Measurements from ENCODE around the gene PALM2AKAP2.

PALM2AKAP2 gene

GRCh38 chr9:109734814-109735213, 45.2 kb upstream of the PALM2AKAP2 start:
- H3K4me3 ChIP-seq (replicated peaks; ENCODE audit: insufficient read depth, low read length), result no peak overlapping the region
- peaks cover 7% of the 10 kb centered on the region for H3K27me3 ChIP-seq (ENCODE audit: insufficient read depth, poor library complexity, severe bottlenecking)
- no peak for TF ChIP-seq GABPA (IDR thresholded peaks at IDR 0.05; ENCODE audit: low read depth)
- TF ChIP-seq, protein P1, sequence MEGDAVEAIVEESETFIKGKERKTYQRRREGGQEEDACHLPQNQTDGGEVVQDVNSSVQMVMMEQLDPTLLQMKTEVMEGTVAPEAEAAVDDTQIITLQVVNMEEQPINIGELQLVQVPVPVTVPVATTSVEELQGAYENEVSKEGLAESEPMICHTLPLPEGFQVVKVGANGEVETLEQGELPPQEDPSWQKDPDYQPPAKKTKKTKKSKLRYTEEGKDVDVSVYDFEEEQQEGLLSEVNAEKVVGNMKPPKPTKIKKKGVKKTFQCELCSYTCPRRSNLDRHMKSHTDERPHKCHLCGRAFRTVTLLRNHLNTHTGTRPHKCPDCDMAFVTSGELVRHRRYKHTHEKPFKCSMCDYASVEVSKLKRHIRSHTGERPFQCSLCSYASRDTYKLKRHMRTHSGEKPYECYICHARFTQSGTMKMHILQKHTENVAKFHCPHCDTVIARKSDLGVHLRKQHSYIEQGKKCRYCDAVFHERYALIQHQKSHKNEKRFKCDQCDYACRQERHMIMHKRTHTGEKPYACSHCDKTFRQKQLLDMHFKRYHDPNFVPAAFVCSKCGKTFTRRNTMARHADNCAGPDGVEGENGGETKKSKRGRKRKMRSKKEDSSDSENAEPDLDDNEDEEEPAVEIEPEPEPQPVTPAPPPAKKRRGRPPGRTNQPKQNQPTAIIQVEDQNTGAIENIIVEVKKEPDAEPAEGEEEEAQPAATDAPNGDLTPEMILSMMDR (IDR thresholded peaks at IDR 0.05; ENCODE audit: insufficient read depth, low read length), result no peak
- no peak for TF ChIP-seq POLR2AphosphoS5 (IDR thresholded peaks at IDR 0.05; ENCODE audit: low read depth)
- TF ChIP-seq SPI1 (IDR thresholded peaks at IDR 0.05; ENCODE audit: borderline replicate concordance, low read depth), result no peak
- TF ChIP-seq, protein P2, sequence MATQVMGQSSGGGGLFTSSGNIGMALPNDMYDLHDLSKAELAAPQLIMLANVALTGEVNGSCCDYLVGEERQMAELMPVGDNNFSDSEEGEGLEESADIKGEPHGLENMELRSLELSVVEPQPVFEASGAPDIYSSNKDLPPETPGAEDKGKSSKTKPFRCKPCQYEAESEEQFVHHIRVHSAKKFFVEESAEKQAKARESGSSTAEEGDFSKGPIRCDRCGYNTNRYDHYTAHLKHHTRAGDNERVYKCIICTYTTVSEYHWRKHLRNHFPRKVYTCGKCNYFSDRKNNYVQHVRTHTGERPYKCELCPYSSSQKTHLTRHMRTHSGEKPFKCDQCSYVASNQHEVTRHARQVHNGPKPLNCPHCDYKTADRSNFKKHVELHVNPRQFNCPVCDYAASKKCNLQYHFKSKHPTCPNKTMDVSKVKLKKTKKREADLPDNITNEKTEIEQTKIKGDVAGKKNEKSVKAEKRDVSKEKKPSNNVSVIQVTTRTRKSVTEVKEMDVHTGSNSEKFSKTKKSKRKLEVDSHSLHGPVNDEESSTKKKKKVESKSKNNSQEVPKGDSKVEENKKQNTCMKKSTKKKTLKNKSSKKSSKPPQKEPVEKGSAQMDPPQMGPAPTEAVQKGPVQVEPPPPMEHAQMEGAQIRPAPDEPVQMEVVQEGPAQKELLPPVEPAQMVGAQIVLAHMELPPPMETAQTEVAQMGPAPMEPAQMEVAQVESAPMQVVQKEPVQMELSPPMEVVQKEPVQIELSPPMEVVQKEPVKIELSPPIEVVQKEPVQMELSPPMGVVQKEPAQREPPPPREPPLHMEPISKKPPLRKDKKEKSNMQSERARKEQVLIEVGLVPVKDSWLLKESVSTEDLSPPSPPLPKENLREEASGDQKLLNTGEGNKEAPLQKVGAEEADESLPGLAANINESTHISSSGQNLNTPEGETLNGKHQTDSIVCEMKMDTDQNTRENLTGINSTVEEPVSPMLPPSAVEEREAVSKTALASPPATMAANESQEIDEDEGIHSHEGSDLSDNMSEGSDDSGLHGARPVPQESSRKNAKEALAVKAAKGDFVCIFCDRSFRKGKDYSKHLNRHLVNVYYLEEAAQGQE (IDR thresholded peaks at IDR 0.05; ENCODE audit: insufficient replicate concordance, low read depth), result no peak
- DNase-seq (ENCODE audit: low read depth in 1 of 2, low spot score in 1 of 2), result no peak
- H3K27ac ChIP-seq (replicated peaks), result no peak overlapping the region

- TF ChIP-seq POLR2AphosphoS5 (IDR thresholded peaks at IDR 0.05; ENCODE audit: low read depth) (no peak), GABPA (IDR thresholded peaks at IDR 0.05; ENCODE audit: low read depth) (no peak), SPI1 (IDR thresholded peaks at IDR 0.05; ENCODE audit: borderline replicate concordance, low read depth) (no peak)
- TF ChIP-seq, protein P1 (IDR thresholded peaks at IDR 0.05; ENCODE audit: insufficient read depth, low read length), result no peak
- TF ChIP-seq, protein P2 (IDR thresholded peaks at IDR 0.05; ENCODE audit: insufficient replicate concordance, low read depth), result no peak
- no peak overlapping the region for H3K4me3 ChIP-seq (replicated peaks; ENCODE audit: insufficient read depth, low read length)
- no peak overlapping the region for H3K27ac ChIP-seq (replicated peaks)
- no peak for DNase-seq (ENCODE audit: low read depth in 1 of 2, low spot score in 1 of 2)
- H3K27me3 ChIP-seq (ENCODE audit: insufficient read depth, poor library complexity, severe bottlenecking), result peaks cover 3% of the 10 kb centered on the region
These were observed 44.2 kb upstream of the PALM2AKAP2 start for GRCh38 chr9:109735801-109736200.

GRCh38 chr9:109737295-109737694, 42.7 kb upstream of the PALM2AKAP2 start:
- H3K27me3 ChIP-seq (ENCODE audit: insufficient read depth, poor library complexity, severe bottlenecking), result peaks cover 7% of the 10 kb centered on the region
- DNase-seq (ENCODE audit: low read depth in 1 of 2, low spot score in 1 of 2), result no peak
- H3K4me3 ChIP-seq (replicated peaks; ENCODE audit: insufficient read depth, low read length), result no peak overlapping the region
- H3K27ac ChIP-seq (replicated peaks), result no peak overlapping the region
- TF ChIP-seq SPI1 (IDR thresholded peaks at IDR 0.05; ENCODE audit: borderline replicate concordance, low read depth) (no peak), GABPA (IDR thresholded peaks at IDR 0.05; ENCODE audit: low read depth) (no peak), POLR2AphosphoS5 (IDR thresholded peaks at IDR 0.05; ENCODE audit: low read depth) (no peak)
- TF ChIP-seq, protein P1 (IDR thresholded peaks at IDR 0.05; ENCODE audit: insufficient read depth, low read length), result no peak
- TF ChIP-seq, protein P2 (IDR thresholded peaks at IDR 0.05; ENCODE audit: insufficient replicate concordance, low read depth), result no peak
